NCI-H146 (cell line): ENCODE measurements around the gene HSD11B2.

Experiments used
- DNase-seq: peaks from one replicate; lab custom pipeline; 2025; lab: John Stamatoyannopoulos, UW

Gene HSD11B2

DNA sequence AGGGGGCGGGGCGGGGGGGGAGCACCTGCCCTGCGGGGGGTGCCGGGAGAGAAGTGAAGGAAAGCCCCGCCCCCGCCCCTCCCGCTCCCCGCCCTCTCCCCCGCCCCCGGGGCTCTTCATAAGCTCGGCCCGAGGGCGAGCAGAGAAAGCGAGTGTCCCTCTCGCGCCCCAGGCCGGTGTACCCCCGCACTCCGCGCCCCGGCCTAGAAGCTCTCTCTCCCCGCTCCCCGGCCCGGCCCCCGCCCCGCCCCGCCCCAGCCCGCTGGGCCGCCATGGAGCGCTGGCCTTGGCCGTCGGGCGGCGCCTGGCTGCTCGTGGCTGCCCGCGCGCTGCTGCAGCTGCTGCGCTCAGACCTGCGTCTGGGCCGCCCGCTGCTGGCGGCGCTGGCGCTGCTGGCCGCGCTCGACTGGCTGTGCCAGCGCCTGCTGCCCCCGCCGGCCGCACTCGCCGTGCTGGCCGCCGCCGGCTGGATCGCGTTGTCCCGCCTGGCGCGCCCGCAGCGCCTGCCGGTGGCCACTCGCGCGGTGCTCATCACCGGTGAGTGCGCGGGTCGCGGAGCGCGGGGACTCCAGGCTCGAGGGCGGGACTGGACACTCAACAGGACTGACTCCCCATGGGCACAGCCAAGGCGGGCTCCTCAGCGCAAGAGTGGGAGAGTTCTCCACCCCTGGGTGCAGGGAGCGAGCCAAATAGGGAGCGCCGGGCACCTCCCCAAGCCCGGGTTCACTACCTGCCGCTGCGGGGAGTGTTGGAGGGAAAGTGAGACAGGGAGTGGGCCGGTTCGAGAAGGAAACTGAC is at the start of gene HSD11B2:
HSD11B2 (plus strand) TSS at position 145 of the 798 bp plus-strand sequence; CDS start at position 273, 128 bp downstream.
- peak; percentile 81 for DNase-seq

DNA sequence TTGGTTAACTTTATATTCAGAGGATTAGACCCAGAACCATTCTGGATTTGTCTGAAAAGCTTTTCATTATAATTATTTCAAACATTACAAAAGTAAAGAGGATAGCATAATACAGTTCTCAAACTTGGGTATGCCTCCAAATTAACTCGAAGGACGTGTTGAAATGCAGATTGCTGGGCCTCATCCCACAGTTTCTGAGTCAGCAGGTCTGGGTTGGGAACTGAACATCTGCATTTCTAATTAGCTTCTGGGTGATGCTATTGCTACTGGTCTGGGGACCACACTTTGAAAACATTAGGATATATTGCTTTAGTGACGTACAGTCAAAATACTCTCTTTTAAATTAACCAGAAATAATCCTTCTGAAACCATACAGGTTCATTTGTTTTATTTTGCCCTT is 47.6 kb upstream of the HSD11B2 start:
- DNase-seq, result no peak

DNA sequence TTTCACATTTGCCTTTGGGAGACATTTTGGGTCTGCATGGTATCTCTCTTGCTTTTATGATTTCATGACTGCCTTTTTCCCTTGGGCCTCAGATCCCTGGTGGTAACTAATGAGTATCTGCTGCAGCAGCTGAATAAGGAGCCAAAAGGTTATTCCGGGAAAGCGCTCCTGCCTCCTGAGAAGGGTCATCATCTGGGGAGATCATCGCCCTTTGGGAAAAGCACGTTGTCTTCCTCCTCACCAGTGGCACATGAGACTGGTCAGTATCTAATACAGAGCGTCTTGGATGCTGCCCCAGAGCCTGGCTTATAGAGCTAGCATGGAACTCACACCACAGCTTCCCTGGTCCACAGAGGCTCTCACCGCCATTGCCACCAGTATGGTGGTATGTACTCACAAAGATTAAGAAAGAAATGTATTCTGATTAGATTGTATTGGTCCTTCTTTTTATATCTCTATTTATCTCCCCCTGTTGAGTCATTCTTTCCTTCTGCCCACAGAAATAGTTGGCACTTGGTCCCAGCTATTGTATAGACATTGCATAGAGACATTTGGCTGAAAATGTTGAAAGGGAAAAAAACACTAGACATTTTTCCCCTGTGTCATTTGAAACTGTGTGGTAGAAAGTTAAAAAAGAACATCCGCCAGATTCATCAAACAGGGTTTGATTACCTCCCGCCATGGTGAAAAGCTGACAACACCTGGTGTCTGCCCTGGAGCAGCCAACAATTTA is 46.0 kb upstream of the HSD11B2 start:
- peak; percentile 9 for DNase-seq

DNA sequence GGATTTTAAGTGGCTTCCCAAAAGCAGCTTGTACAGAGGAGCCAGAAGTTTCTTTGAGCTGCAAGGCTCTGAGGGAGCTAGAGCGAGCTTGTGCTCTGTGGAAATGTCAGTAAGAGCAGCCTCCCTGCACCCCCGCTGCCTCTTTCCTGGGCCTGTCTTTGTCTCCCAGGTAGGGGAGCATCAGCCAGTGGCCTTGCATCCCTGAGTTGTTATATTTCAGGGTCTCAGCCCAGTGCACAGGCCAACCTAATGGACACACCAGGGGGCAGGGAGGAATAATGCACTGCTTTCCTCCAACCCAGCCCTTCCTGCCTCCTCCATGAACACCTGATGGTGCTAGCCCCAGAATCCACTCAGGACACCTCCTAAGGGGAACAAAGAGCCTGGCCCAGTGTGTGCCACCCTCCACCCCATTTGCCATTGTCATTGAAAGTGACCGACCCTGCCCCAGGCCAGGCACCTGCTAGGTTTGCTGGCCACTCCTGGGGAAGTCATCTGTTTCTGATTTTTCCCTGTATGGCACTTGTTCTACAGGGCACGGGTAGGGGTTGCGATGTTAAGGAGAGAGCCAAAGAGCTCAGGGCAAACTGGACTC is 44.0 kb upstream of the HSD11B2 start:
- DNase-seq, result peak; percentile 25

DNA sequence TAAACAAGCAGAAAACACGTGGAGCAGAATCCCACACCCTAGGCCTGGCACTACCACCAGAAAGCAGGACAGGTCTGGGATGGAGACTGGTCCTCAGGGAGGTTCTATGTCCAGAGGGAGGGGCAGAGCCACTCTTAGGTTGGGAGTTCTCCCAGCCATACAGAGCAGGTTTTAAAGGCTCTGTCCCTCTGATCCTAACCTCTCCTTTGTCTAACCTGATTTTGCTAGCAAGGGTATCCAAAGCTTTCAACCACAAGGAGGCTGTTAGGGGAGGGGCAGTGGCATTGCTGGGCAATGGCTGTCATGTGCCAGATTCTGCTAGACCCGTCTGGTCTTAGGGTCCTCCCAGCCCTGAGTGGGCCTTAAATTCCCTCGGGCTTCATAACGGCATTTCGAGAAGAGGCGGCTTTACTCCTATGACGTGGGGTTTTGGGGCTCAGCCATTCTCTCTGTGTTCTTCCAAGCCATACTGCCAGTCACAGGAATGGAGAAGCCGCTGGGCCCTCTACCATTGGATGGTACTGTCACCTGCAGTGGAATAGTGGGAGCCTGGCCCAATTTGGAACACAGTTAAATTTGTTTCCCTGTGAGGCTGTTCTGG is 43.3 kb upstream of the HSD11B2 start:
- no peak for DNase-seq

DNA sequence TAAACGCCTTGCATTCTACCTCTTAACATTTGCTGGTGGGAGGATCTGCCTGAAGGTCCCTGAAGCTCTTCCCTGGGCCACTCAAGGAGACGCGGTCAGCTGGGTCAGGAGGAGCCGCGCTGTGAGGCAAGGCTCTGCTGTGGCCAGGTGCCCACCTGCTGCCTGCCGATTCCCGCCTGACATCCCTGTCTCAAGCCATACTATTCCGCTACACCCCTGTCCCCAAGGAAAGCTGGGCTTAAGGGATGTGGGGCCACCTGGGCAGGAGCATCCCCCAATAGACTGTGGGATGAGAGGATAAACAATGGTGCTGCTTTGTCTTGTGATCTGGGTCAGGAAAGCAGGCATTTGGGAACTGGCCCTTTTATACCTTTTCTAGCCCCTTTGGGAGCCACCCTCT is 42.7 kb upstream of the HSD11B2 start:
- DNase-seq, result no peak

DNA sequence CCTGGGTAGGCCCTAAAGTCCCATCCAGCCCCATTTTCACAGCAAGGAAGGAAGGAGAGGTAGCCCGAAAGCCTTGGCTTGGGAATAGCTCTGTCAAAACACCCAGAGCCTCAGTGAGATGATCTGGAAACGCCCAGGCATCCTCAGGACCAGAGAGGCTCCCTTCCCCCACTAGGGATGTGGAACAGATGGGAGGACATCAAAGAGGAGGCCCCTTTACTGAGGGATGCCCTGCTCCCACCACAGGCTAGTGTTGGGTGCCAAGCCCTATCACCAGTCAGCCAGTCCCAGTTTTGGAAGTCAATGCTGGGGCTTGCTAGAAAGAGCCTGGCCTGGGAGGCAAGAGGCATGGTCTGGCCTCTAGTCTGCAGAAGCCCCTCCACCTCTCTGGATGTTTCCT is 42.3 kb upstream of the HSD11B2 start:
- DNase-seq, result no peak

DNA sequence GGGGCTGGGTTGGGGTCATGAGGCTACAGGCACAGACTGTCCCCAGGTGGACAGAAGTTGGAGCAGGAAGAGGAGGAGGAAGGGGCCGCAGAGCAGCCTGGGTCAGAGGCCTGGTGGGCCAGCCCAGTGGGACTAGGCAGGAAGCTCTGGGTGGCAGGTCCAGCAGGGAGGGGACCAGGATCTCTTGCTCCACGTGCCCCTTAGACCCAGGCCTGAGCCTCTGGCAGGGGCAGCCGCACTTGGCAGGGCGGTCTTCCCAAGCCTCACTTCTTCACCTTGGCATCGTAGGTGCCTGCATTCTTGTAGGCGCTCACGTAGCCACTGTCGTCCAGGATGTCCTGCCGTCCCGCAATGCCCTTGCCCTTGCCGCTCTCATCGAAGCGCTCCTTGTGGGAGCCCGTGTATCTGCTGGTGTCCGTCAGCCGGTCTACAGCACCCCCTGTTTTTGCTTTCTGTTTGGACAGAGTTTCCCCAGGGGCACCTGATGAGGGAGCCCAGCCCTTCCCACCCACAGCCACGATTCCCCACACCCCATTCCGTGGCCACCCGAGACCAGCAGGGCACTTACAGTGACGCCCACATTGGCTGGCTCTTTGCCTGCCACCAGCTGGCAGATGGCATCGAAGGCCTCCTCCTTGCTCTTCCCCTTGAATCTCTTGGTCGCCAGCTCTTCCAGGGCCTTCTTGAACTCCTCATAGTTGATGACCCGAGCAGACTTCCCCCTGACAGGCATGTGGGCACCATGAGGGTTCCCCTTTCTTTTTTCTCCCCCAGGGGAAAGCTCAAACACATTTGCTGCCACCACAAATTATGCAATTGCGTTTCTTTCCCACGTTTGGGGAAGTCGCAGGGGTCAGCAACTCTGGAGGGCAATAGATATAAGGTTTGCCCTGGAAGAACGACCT is 40.8 kb upstream of the HSD11B2 start:
- no peak for DNase-seq

DNA sequence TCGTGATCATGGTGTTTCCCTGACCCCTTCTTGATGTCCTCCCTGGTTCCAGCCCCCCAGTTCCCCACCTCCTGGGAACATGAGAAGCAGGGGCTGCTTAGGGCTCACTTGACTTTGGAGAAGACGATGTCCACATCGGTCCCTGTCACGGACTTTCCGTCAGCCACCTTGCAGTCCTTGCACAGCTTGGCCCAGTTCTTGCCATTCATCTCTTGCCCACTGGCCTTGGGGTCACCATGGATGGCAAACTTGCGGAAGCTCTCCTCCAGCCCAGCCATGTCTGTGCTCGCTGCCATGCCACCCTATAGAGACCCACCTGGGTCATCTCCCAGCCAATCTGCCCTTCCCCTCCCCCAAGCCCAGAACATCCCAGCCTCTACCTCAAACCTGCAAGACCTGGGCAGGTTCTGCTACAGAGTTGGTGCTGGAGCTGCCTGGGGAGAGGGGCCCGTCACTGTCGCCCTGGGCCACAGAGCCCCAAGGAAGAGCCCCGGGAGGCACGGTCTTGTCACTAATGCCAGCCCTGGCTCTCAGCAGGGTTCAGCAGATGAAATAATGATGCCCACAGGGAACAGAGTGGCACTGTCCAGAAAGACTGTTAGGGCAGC is 40.0 kb upstream of the HSD11B2 start:
- DNase-seq, result no peak

DNA sequence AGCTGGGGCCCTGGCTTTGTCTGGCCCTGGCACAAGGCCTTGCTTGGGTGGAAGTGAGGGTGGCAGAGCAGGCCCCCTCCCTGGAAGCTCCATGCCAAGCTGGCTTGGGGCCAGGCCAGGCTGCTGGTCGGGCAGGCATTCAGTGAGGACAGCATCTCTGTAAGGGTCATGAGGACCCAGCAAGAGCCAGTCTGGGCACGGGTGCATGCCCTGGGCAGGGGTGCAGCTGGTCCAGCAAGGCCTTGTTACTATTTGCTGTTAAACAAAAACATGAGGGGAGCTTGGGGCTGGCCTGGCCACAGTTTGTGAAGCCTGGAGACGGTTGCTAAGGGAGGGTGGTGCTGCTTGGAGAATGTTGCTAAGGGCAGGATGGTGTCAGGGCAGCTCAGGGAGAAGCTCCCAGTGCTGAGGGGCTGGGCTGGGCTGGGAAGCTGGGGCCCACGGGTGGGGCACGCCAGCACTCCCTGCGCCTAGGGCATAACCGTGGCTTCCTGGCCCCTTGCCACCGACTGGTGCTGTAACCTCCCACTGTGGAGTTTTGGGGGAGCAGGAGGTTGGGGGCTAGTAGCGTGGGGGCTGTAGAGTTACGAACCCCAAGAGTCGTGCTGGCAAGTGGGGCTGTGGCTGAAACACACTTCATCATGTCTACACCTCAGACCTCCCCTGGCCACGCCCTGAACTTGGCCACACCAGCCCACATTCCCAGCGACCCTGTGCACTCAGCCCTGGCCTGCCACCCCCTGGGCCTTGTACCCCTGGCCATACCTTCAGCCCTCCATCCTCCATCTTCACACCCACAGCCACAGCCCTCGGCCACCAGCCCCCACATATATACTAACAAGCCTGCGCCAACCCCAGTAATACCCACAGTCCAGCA is 39.3 kb upstream of the HSD11B2 start:
- DNase-seq, result no peak

DNA sequence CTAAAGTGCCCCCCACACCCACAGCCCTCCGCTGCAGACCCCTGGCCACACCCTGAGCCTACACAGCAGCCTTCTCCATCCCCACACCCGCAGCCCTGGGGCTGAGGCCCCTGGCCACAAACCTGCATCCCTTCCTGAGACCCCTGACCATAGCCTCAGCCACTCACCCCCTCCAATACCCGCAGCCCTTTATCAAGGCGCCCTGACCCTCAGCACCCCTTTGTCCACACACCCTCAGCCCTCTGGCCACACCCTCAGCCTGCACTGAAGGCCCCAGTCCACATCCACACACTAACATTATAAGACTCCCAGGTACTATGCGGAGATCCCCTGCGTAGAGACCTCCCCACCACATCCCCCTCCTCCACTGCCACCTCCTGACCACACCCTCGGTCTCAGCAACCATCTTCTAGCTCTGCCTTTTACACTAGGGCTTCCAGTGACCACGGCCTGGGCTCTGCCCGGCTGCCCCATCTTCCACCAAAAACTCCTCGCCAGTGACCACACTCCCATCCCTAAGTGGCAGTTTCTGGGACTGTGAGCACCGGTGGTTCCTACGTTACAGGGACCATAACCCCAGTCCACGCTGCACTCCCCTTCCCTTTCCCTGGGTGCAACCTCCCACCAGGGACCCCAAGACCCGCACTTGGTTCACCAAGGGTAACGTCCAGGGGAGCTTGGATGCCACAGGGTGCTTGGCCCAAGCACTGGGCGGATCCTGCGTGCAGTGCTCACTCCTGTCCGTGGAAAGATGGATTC is 38.4 kb upstream of the HSD11B2 start:
- DNase-seq, result no peak

DNA sequence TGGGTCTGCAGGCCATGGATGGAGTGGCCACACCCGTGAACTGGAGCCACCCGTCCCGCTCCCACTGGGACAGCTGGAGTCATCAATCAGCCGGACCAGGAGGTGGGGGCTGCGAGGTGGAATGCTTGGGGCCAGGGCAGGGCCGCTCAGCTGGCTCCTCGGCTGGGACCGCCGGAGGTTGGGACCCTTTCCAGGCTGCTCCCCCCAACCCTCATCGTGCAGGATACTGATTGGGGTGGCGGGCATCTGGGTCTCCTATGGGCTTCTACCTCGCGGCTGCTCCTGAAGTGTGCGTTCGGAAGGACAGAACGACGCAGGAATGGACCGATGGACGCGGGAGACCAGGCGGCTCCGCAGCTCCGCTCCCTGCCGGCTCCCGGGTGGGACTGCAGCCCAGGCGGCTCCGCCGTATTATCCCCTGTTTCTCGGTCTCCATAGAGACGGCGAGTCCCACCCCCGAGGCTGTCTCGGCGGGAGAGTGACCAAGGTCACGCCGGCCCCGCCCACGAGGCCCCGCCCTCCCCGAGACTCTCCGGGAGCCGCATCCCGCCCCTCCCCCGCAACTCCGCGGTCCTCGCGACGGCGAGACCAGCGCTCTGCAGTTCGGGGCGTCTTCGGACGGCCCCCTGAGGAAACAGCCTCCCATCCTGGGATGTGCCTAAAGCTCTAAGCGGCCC is 37.7 kb upstream of the HSD11B2 start, which contains the start of gene TPPP3:
TPPP3 (minus strand) TSS at position 388 of the 677 bp plus-strand sequence. CDS start 2,387 bp downstream, outside the sequence.
- peak; percentile 90 for DNase-seq

DNA sequence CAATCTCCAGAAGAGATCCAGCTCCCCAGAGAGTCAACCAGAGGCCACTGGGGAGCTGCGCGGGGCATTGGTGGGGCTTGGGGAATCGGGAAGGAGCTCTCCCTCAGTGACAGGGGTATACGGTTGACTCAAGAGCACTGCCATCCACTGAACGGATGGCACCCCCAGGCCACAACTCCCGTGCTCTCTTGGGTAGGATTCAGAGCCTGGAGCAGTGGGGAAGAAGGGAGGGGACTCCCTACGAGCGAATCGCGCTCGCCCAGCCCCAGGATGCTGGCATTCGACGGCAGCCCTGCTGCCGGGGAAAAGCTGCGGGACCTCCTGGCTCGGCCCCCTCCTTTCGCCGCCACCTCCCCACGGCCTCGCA is 37.1 kb upstream of the HSD11B2 start:
- DNase-seq, result no peak

DNA sequence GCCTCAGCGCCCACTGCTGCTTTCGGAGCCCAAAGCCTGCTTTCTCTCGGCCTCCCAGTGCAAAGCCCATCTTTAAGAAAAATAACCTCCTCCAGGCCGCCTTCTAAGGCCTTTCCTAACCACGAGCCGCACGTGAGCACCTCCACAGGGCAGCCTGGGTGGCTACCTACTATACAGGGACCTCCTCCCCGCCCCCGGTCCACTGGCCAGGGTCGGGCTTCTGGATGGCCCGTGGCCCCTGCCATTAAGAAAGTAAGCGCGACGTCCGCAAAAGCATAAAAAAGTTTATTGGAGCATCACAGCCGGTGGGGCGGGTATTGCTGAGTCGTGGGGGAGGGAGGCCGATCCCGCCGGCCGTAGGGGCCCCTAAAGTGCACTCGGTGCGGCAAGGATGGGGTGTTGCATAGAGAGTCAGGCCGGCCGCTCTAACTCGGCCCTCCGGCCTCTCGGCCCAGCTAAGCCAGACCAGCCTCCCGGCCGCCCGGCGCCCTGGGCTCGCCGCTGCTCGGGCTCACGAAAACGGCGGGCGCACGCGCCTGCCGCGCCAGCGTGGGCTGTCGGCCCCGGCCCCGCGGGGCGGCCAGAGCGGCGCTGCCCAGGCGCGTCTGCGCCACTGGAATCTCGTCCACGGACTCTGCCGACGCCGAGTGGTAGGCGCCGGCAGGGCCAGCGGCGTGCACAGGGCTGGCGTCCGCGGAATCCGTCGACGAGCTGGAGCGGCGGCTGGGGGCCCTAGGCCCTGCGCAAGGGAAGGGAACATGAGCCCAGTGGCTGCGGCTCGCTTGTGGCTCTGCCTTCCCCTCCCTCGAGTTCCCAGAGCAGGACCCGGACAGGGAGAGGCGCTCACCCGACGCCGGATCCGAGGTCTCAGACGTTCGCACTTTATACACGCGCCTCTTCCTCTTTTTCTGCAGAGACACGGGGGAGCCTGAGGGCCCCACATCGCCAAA is 36.5 kb upstream of the HSD11B2 start:
- DNase-seq, result no peak

DNA sequence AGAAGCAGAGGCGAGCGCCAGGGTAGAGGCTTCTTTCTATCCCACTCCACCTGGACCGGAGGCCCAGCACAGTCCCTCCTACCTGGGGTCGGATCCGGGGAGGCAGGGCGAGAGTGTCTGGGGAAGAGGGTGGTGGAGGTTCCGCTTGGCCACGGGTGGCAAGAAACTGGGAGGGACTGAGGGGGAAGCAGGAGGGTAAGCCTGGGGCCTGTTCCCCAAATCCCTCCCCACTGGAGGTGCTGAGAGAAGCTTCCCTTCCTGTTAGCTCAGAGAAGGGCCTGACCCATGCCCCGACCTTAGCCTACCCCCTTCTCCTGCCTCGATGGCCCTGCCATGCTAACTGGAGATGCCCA is 35.8 kb upstream of the HSD11B2 start:
- no peak for DNase-seq

DNA sequence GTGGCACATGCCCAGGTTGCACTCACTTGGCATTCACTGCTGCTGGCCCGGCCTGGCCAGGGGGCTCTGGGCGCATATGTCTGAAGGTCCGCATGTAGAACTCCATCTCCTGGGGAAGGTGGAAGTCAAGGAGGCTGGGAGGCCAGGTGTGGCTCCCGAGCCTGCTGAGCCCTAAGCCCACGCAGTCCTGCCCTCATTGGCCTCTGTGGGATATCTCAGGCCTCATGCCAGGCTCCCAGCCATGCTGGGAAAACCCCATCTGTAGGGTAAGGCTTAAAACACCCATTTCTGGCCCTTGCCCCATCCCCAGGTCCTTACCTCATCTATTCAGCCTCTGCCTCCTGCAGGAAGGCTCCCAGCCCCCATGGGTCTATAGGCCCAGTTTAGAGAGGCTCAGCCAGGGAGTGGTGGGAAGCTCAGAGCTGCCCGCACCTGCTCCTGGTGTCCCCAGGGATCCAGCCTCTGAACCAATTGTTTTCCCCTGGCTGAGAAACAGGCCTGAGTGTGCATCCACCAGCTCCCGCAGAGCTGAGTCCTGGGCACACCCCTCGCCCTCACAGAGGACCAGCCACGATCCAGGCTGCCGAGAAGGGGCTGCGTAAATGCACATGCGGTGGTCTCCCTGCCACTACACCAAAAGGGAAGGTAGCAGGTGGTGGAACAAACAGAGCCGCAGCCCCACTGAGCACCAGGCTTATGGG is 35.3 kb upstream of the HSD11B2 start:
- peak; percentile 93 for DNase-seq
